Subcutaneous adipose tissue (tissue), 4 donors: Measurements from ENCODE around the gene ERC1. TPM values are rescaled to one million over a fixed set of nuclear protein-coding genes. Genes with fewer than 3 reads are reported as not detected.

Experiments
- CTCF ChIP-seq: fragments of 450-650 bp; IDR thresholded peaks from one replicate; pipeline ENCODE4 v1.5.1; 2016; ENCODE audit warnings: low read depth, mild to moderate bottlenecking, control low read depth, antibody characterized with exemption, moderate library complexity
- total RNA-seq, 4 donors: library from RNA; depleted of rRNA; stranded (reverse); fragments of >200 nt; gene quantifications; one replicate each; pipeline ENCODE4 v1.1.0, GENCODE V29; 2016

The ERC1 gene
- total RNA-seq, 4 donors from 2014 or later, result 40.3 to 71.8 (median 62.3) TPM

GRCh38 chr12:1319212-1319611, 328.2 kb downstream of the ERC1 start:
- no peak for TF ChIP-seq CTCF

- no peak for TF ChIP-seq CTCF
These were observed 329.0 kb downstream of the ERC1 start for GRCh38 chr12:1320021-1320420.

GRCh38 chr12:1322821-1323220, 331.8 kb downstream of the ERC1 start:
- TF ChIP-seq CTCF, result no peak

GRCh38 chr12:1324099-1324498, 333.1 kb downstream of the ERC1 start:
- TF ChIP-seq CTCF, result no peak

GRCh38 chr12:1324910-1325309, 333.9 kb downstream of the ERC1 start:
- no peak for TF ChIP-seq CTCF

- TF ChIP-seq CTCF, result no peak
These were observed 334.6 kb downstream of the ERC1 start for GRCh38 chr12:1325666-1326065.

GRCh38 chr12:1326258-1326657, 335.2 kb downstream of the ERC1 start:
- no peak for TF ChIP-seq CTCF

- no peak for TF ChIP-seq CTCF
These were observed 337.4 kb downstream of the ERC1 start for GRCh38 chr12:1328391-1328790.
